GM23338 (cell line): ENCODE measurements around the gene CXCR5. TPM values are rescaled to one million over a fixed set of nuclear protein-coding genes. Genes with fewer than 3 reads are reported as not detected.

ENCODE experiments used
- ATAC-seq: fragments of 200-7000 bp; cut with Tn5 transposase; 3 replicates; pipeline ENCODE4 v1.9.1; 2020
- DNase-seq: peaks from one replicate; pipeline ENCODE4 v3.0.0-alpha.2; 2015; ENCODE audit warnings: low spot score
- H2AFZ ChIP-seq: fragments of 200-600 bp; sonication (generic); 2 replicates; pipeline ENCODE4 v1.8.0; 2016; ENCODE audit warnings: antibody characterized with exemption, mild to moderate bottlenecking, moderate library complexity
- H3F3A ChIP-seq: fragments of 200-600 bp; sonication (generic); replicated peaks from 2 replicates; pipeline ENCODE4 v1.8.0; 2017; ENCODE audit warnings: antibody characterized with exemption, mixed run types, low read depth
- H3K27ac ChIP-seq: fragments of 200-600 bp; sonication (generic); 2 replicates; pipeline ENCODE4 v1.6.1; 2016; ENCODE audit warnings: low read depth
- H3K27me3 ChIP-seq: fragments of 200-600 bp; sonication (generic); 2 replicates; pipeline ENCODE4 v1.8.0; 2016; ENCODE audit warnings: mild to moderate bottlenecking, mixed run types, moderate library complexity; ENCODE audit not compliant: insufficient read depth
- H3K36me3 ChIP-seq: fragments of 200-600 bp; sonication (generic); 2 replicates; pipeline ENCODE4 v1.8.0; 2016; ENCODE audit warnings: mild to moderate bottlenecking; ENCODE audit not compliant: insufficient read depth
- H3K4me1 ChIP-seq: fragments of 200-600 bp; sonication (generic); 2 replicates; pipeline ENCODE4 v1.8.0; 2016; ENCODE audit warnings: mild to moderate bottlenecking, moderate library complexity; ENCODE audit not compliant: insufficient read depth
- H3K4me2 ChIP-seq: fragments of 200-600 bp; sonication (generic); 2 replicates; pipeline ENCODE4 v1.7.1; 2017; ENCODE audit warnings: mixed run types
- H3K4me3 ChIP-seq: fragments of 200-600 bp; sonication (generic); 2 replicates; pipeline ENCODE4 v1.6.1; 2016; ENCODE audit warnings: mixed run types
- H3K79me2 ChIP-seq: fragments of 200-600 bp; sonication (generic); replicated peaks from 2 replicates; pipeline ENCODE4 v1.8.0; 2017; ENCODE audit warnings: mild to moderate bottlenecking; ENCODE audit not compliant: insufficient read depth
- H3K9me2 ChIP-seq: fragments of 200-600 bp; sonication (generic); 2 replicates; pipeline ENCODE4 v1.8.0; 2017; ENCODE audit not compliant: insufficient read depth
- H4K20me1 ChIP-seq: fragments of 200-600 bp; sonication (generic); replicated peaks from 2 replicates; pipeline ENCODE4 v1.8.0; 2017; ENCODE audit warnings: mild to moderate bottlenecking; ENCODE audit not compliant: insufficient read depth
- H3K27ac Mint-ChIP-seq: 2 replicates; pipeline ENCODE4 v1.8.0; 2020; ENCODE audit warnings: inconsistent platforms, mild to moderate bottlenecking, moderate library complexity, mixed read lengths
- H3K27me3 Mint-ChIP-seq: 3 replicates; pipeline ENCODE4 v1.8.0; 2022; ENCODE audit warnings: low read depth, mild to moderate bottlenecking, moderate library complexity, mixed read lengths, inconsistent platforms; ENCODE audit not compliant: insufficient read depth, poor library complexity
- H3K36me3 Mint-ChIP-seq: 3 replicates; pipeline ENCODE4 v1.8.0; 2021; ENCODE audit warnings: low read depth, mild to moderate bottlenecking, inconsistent platforms, moderate library complexity, mixed read lengths
- H3K4me1 Mint-ChIP-seq: 3 replicates; pipeline ENCODE4 v1.8.0; 2020; ENCODE audit warnings: mild to moderate bottlenecking, inconsistent platforms, mixed read lengths
- H3K4me3 Mint-ChIP-seq: 3 replicates; pipeline ENCODE4 v1.8.0; 2021; ENCODE audit warnings: moderate library complexity, mild to moderate bottlenecking, inconsistent platforms, mixed read lengths
- H3K9me3 Mint-ChIP-seq: 3 replicates; pipeline ENCODE4 v1.8.0; 2020; ENCODE audit warnings: moderate library complexity, mild to moderate bottlenecking, inconsistent platforms, mixed read lengths
- CREB1 ChIP-seq: fragments of 250-450 bp; sonication (Bioruptor Pico); IDR thresholded peaks from 2 replicates; pipeline ENCODE4 v1.5.0; 2020; ENCODE audit warnings: low read depth, mild to moderate bottlenecking, moderate library complexity
- CTCF ChIP-seq, 2 experiments: fragments of 200-600 bp in 1 of 2; sonication (generic) in 1 of 2; conservative IDR thresholded peaks; 2 replicates each; pipeline versions ENCODE4 v1.5.1 to v1.6.1; 2016 to 2017; ENCODE audit warnings: antibody characterized with exemption in 2 of 2, low read depth in 2 of 2, mild to moderate bottlenecking in 2 of 2, moderate library complexity in 1 of 2
- ETS1 ChIP-seq: IDR thresholded peaks from 2 replicates; pipeline ENCODE4 v1.6.1; 2016; ENCODE audit warnings: antibody characterized with exemption
- EZH2 ChIP-seq: fragments of 200-600 bp; sonication (generic); IDR thresholded peaks from one replicate; pipeline ENCODE4 v1.8.0; 2017; ENCODE audit warnings: antibody characterized with exemption, mild to moderate bottlenecking, low read depth; ENCODE audit not compliant: unreplicated experiment
- EZH2phosphoT487 ChIP-seq: fragments of 200-600 bp; sonication (generic); IDR thresholded peaks from one replicate; pipeline ENCODE4 v1.8.1; 2018; ENCODE audit warnings: antibody characterized with exemption; ENCODE audit not compliant: unreplicated experiment
- JUNB ChIP-seq: IDR thresholded peaks from one replicate; pipeline ENCODE4 v1.6.1; 2016; ENCODE audit warnings: antibody characterized with exemption; ENCODE audit not compliant: unreplicated experiment
- NANOG ChIP-seq: IDR thresholded peaks from 2 replicates; pipeline ENCODE4 v1.6.1; 2016; ENCODE audit warnings: antibody characterized with exemption, borderline replicate concordance
- POLR2AphosphoS5 ChIP-seq: IDR thresholded peaks from 2 replicates; pipeline ENCODE4 v1.6.1; 2016; ENCODE audit warnings: antibody characterized with exemption, low read depth
- REST ChIP-seq: IDR thresholded peaks from one replicate; pipeline ENCODE4 v1.6.1; 2018; ENCODE audit warnings: antibody characterized with exemption; ENCODE audit not compliant: unreplicated experiment
- STAT1 ChIP-seq: IDR thresholded peaks from one replicate; pipeline ENCODE4 v1.6.1; 2016; ENCODE audit warnings: antibody characterized with exemption; ENCODE audit not compliant: unreplicated experiment
- ZNF114 ChIP-seq: fragments of 250-450 bp; sonication (Bioruptor Pico); IDR thresholded peaks from 2 replicates; pipeline ENCODE4 v1.5.0; 2020; ENCODE audit warnings: mild to moderate bottlenecking, moderate library complexity
- ZNF331 ChIP-seq: fragments of 250-450 bp; sonication (Bioruptor Pico); IDR thresholded peaks from 2 replicates; pipeline ENCODE4 v1.5.0; 2020; ENCODE audit warnings: low read depth, mild to moderate bottlenecking, moderate library complexity
- ZNF462 ChIP-seq: fragments of 250-450 bp; sonication (Bioruptor Pico); IDR thresholded peaks from 2 replicates; pipeline ENCODE4 v1.5.0; 2020; ENCODE audit warnings: mild to moderate bottlenecking, moderate library complexity
- polyA plus RNA-seq: library from polyadenylated mRNA; unstranded; fragments of >200 nt; fragmentation: Nextera tagmentation; extraction: Ambion mirVana; gene quantifications from 2 replicates; pipeline ENCODE4 v1.2.1, GENCODE V29; 2016
- total RNA-seq: library from RNA; depleted of rRNA; stranded (reverse); fragments of >200 nt; shearing (Covaris generic); gene quantifications from 2 replicates; pipeline ENCODE4 v1.2.3, GENCODE V29; 2014

Gene CXCR5
- total and polyA plus RNA-seq, 2 experiments from 2014 or later, result 0.18 TPM; not detected in 1

- 0 out of 2 replicates have a peak, but pooled peaks cover 4% of the 10 kb centered on the region for H4K20me1 ChIP-seq
- ATAC-seq, result no peak
- H3K79me2 ChIP-seq, result no peaks in the 10 kb centered on the region
- H3K27me3 ChIP-seq, result no peaks in the 10 kb centered on the region
- Mint-ChIP-seq H3K4me3 (no peak overlapping the region), H3K27me3 (peaks cover 32% of the 10 kb centered on the region), H3K36me3 (peaks cover 12% of the 10 kb centered on the region; the same call in 2 of the 3 replicates), H3K4me1 (peaks cover 42% of the 10 kb centered on the region), H3K9me3 (no peaks in the 10 kb centered on the region; the same call in 2 of the 3 replicates), H3K27ac (no peak overlapping the region)
- H3K36me3 ChIP-seq, result no peaks in the 10 kb centered on the region
- H3K4me3 ChIP-seq, result no peak overlapping the region
- no peaks in the 10 kb centered on the region for H3K9me2 ChIP-seq
- H3F3A ChIP-seq, result no peaks in the 10 kb centered on the region
- H3K4me2 ChIP-seq, result no peak overlapping the region
- H3K4me1 ChIP-seq, result peaks cover 28% of the 10 kb centered on the region
- TF ChIP-seq ZNF462 (CRISPR knock-in tag), result no peak
- TF ChIP-seq REST, result no peak
- TF ChIP-seq ZNF114 (CRISPR knock-in tag), result no peak
- TF ChIP-seq CTCF (conservative IDR thresholded peaks at IDR 0.05; ENCODE audit: low read depth in 2 of 2), result no peak
- TF ChIP-seq STAT1, result no peak
- TF ChIP-seq EZH2phosphoT487, result no peak
- TF ChIP-seq JUNB, result no peak
- TF ChIP-seq NANOG, result no peak
- TF ChIP-seq ETS1, result no peak
- no peak for TF ChIP-seq POLR2AphosphoS5
- TF ChIP-seq ZNF331 (CRISPR knock-in tag), result no peak
- TF ChIP-seq EZH2, result no peak
- TF ChIP-seq CREB1, result no peak
- no peak overlapping the region for H3K27ac ChIP-seq
- no peak for DNase-seq
- H2AFZ ChIP-seq, result no peak overlapping the region
Measured at GRCh38 chr11:118894192-118894591, 10.5 kb downstream of the CXCR5 start.
